Kidney (tissue), 14 donors: Measurements from ENCODE around the gene ZNF552. TPM values are rescaled to one million over a fixed set of nuclear protein-coding genes. Genes with fewer than 3 reads are reported as not detected.

ENCODE experiments used
- DNase-seq, 5 donors: peaks; one replicate each; pipeline ENCODE4 v3.0.0-alpha.2; 2013 to 2020
- FAIRE-seq: peaks from 2 replicates; lab custom pipeline; 2012; peaks lifted over from hg19 to GRCh38; lab: Jason Lieb, UNC
- H3K27ac ChIP-seq, 2 donors: one replicate each; pipeline ENCODE4 v1.7.0; 2013; ENCODE audit warnings: low read depth in 2 of 2, low read length in 2 of 2, inconsistent platforms in 1 of 2
- H3K27me3 ChIP-seq: one replicate; pipeline ENCODE4 v1.7.1; 2013; ENCODE audit warnings: low read length, inconsistent platforms; ENCODE audit not compliant: control insufficient read depth, insufficient read depth
- H3K36me3 ChIP-seq, 3 donors: one replicate each; pipeline versions ENCODE4 v1.7.0 to v1.7.1; 2013; ENCODE audit warnings: low read length in 3 of 3, control low read depth in 1 of 3, inconsistent platforms in 1 of 3; ENCODE audit not compliant: insufficient read depth in 3 of 3, control insufficient read depth in 2 of 3
- H3K4me1 ChIP-seq, 3 donors: one replicate each; pipeline versions ENCODE4 v1.7.0 to v1.7.1; 2013; ENCODE audit warnings: low read length in 3 of 3, inconsistent platforms in 1 of 3, low read depth in 1 of 3; ENCODE audit not compliant: control insufficient read depth in 2 of 3, insufficient read depth in 2 of 3
- H3K4me3 ChIP-seq, 3 donors: one replicate each; pipeline versions ENCODE4 v1.7.0 to v1.8.1; 2013; ENCODE audit warnings: low read length in 3 of 3, control low read depth in 1 of 3, inconsistent platforms in 1 of 3
- H3K9ac ChIP-seq, 3 donors: one replicate each; pipeline versions ENCODE4 v1.7.0 to v1.7.1; 2013; ENCODE audit warnings: low read length in 3 of 3, control low read depth in 1 of 3, inconsistent platforms in 1 of 3
- H3K9me3 ChIP-seq, 3 donors: one replicate each; pipeline versions ENCODE4 v1.7.0 to v1.7.1; 2013; ENCODE audit warnings: low read length in 3 of 3, control low read depth in 1 of 3, inconsistent platforms in 1 of 3; ENCODE audit not compliant: control insufficient read depth in 2 of 3, insufficient read depth in 1 of 3
- CTCF ChIP-seq: IDR thresholded peaks from 3 replicates; pipeline ENCODE4 v1.5.1; 2012; ENCODE audit warnings: mild to moderate bottlenecking, moderate library complexity, borderline replicate concordance; ENCODE audit not compliant: insufficient read depth; ENCODE audit errors: extremely low read depth
- intact Hi-C: fragments of 100-400 bp; cut with DNase I; formaldehyde crosslinking; loops from one replicate; pipeline ENCODE4 v1.11.1; 2022
- polyA plus RNA-seq: library from polyadenylated mRNA; stranded (reverse); fragments of 350-450 nt; fragmentation: Illumina TruSeq; extraction: RNeasy Lipid Tissue Mini Kit (QIAGEN cat#74804); gene quantifications from one replicate; pipeline ENCODE4 v1.2.3, GENCODE V29; 2014; ENCODE audit warnings: low read depth, low replicate concordance; ENCODE audit not compliant: insufficient read depth
- total RNA-seq: library from RNA; stranded (reverse); fragmentation: NEBNext Ultra II Directional; extraction: Animal tissue kit (Norgen Biotek cat#: 25700); gene quantifications from one replicate; pipeline ENCODE4 v1.2.1, GENCODE V29; 2021
- donor health status: control.
- donor health status: control.
- donor health status: control.
- donor health status: control.
- donor health status: control.
- donor health status: DM: yes; HTN: yes; CAD: no.
- donor health status: Normal renal cell carcinoma (clear cell type).

Gene ZNF552
- total and polyA plus RNA-seq, 2 donors from 2014 or later = 10.7 to 13.8 TPM

- intact Hi-C loops = no loop called here
- H3K9me3 ChIP-seq = peaks cover 0 to 17% (median 13%) of the 10 kb centered on the region in 3 donors
- H3K36me3 ChIP-seq = peaks cover 20 to 31% (median 31%) of the 10 kb centered on the region in 3 donors
- no peak overlapping the region for H3K27ac ChIP-seq
- H3K4me1 ChIP-seq = no peaks in the 10 kb centered on the region
- DNase-seq = no peak
- no peaks in the 10 kb centered on the region for H3K27me3 ChIP-seq
- H3K4me3 ChIP-seq = no peak overlapping the region
- no peak for TF ChIP-seq CTCF
- no peak for FAIRE-seq
- no peak overlapping the region for H3K9ac ChIP-seq
Observed at GRCh38 chr19:57779220-57779845, 35.4 kb downstream of the ZNF552 start.

GRCh38 chr19:57778336-57778735, 36.4 kb downstream of the ZNF552 start:
- Histone ChIP-seq H3K4me3 (no peak overlapping the region), H3K27me3 (no peaks in the 10 kb centered on the region), H3K27ac (no peak overlapping the region), H3K9me3 (peaks cover 0 to 17% (median 13%) of the 10 kb centered on the region in 3 donors), H3K9ac (no peak overlapping the region), H3K36me3 (peaks cover 22 to 31% (median 31%) of the 10 kb centered on the region in 3 donors), H3K4me1 (no peaks in the 10 kb centered on the region)
- DNase-seq (no peak), FAIRE-seq (no peak)
- intact Hi-C loops = no loop called here
- no peak for TF ChIP-seq CTCF

GRCh38 chr19:57776764-57777296, 37.9 kb downstream of the ZNF552 start:
- no peak for TF ChIP-seq CTCF
- intact Hi-C loops = no loop called here
- Histone ChIP-seq H3K36me3 (peaks cover 22 to 33% (median 31%) of the 10 kb centered on the region in 3 donors), H3K27ac (no peak overlapping the region), H3K27me3 (no peaks in the 10 kb centered on the region), H3K4me1 (no peaks in the 10 kb centered on the region), H3K9ac (no peak overlapping the region), H3K9me3 (peaks cover 0 to 17% (median 13%) of the 10 kb centered on the region in 3 donors), H3K4me3 (no peak overlapping the region)
- no peak for DNase-seq
- no peak for FAIRE-seq
